NCI-H526 treated with DMSO at 0.1 percent for 48 hours (cell line): Measurements from ENCODE around the gene MAN2C1.

Experiments
- DNase-seq: peaks from one replicate; lab custom pipeline; 2025; lab: John Stamatoyannopoulos, UW

The MAN2C1 gene

DNA sequence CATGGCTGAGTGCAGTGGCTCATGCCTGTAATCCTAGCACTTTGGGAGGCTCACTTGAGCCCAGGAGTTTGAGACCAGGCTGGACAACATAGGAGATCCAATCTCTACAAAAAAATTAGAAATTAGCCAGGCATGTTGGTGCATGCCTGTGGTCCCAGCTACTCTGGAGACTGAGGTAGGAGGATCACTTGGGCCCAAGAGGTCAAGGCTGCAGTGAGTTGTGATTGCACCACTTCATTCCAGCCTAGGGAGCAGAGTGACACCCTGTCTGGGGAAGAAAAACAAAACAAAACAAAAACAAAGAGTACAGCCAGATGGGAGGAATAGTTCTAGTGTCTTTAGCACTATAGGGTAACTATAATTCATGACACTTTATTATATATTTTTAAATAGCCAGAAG lies 58.7 kb downstream of the MAN2C1 start:
- DNase-seq: no peak

DNA sequence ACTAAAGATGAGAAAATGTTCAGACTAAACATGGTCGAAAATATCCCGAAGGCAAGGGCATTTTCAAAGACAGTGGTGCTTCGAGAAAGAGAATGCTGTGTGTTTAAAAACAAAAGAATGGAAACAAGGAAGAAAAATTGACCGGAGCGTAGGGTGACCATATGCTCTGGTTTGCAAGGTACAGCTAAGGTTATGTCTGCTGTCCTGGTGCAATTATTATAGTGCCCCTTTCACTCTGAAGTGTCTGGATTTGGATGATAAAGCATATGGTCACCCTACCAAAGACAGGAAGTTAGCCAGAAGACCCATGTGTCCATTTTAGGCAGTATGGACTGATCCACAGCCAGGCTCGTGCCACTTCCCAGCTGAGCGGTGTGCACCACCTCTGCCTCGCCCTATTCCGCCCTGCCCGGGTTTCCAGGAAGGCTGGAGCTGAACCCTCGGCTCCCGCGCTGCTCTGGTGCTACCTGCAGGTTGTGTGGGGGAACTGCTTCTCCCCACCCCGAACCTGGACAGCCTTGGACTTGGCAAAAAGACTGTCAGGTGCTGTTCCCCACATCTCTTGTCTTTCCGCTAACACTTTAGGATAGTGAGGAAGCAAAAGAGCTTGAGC lies 60.5 kb downstream of the MAN2C1 start:
- peak; percentile 36 for DNase-seq

DNA sequence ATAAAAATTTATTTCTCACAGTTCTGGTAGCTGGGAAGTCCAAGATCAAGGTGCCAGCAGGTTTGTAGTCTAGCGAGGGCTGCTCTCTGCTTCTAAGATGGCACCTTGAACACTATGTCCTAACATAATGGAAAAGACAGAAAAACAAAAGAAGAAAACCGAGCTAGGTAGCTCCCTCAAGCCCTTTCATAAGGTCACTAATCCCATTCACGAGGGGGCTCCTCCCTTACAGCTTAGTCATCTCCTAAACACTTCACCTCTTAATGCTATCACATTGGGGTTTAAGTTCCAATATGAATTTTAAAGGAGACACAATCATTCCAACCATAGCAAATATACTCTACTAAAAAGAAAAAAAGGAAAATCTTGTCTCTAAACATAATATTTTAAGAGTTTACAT lies 62.2 kb downstream of the MAN2C1 start:
- no peak for DNase-seq
